HG03066 (cell line): Measurements from ENCODE around the gene SCO2.
"Not testable (repeated sequence)": the region's sequence is repeated elsewhere in the genome, so short reads cannot be mapped to it uniquely, and the experiment has no call there.

Source experiments
- ATAC-seq: cut with Tn5 transposase; IDR thresholded peaks from one replicate; pipeline ENCODE4 v1.9.1; 2021; ENCODE audit warnings: low read depth; ENCODE audit not compliant: unreplicated experiment

The SCO2 gene

GRCh38 chr22:50551160-50551752, 25.9 kb upstream of the SCO2 start:
- ATAC-seq: no peak

- ATAC-seq: no peak
Measured at GRCh38 chr22:50550395-50550794, 25.0 kb upstream of the SCO2 start.

- ATAC-seq: no peak
Measured at GRCh38 chr22:50548921-50549790, 23.8 kb upstream of the SCO2 start.

GRCh38 chr22:50548040-50548920, 22.9 kb upstream of the SCO2 start:
- no peak for ATAC-seq

DNA sequence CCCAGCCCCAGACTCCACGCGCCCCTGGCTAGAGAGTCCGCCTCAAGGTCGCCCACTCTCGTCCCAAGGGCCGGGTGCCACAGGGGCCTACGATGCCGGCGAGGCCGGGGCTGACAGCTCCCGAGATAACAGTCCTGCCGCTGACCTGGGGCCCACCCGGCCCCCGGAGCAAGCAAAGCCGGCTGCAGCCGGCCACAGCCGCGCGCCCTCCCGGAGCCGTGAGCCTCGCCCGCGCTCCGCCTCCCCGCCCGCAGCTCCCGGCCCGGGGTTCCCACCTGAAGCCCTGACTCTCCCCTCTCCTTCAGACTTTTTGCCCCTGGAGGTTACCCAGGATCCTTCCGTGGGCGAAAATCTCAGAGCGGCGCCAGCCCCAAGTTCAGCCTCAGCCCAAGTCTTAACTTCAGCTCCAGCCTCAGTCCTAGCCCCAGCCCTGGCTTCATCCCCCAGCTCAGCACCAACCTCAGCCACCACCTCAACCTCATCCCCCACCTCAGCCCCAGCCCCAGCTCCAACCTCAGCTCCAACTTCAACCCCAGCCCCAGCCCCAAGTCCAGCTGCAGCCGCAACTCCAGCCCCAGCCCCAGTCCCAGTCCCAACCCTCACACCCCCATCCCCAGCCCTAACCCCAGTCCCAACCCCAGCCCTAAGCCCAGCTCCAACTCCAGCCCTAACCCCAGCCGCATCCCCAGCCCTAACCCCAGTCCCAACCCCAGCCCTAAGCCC, 22.0 kb upstream of the SCO2 start:
- ATAC-seq: no peak

DNA sequence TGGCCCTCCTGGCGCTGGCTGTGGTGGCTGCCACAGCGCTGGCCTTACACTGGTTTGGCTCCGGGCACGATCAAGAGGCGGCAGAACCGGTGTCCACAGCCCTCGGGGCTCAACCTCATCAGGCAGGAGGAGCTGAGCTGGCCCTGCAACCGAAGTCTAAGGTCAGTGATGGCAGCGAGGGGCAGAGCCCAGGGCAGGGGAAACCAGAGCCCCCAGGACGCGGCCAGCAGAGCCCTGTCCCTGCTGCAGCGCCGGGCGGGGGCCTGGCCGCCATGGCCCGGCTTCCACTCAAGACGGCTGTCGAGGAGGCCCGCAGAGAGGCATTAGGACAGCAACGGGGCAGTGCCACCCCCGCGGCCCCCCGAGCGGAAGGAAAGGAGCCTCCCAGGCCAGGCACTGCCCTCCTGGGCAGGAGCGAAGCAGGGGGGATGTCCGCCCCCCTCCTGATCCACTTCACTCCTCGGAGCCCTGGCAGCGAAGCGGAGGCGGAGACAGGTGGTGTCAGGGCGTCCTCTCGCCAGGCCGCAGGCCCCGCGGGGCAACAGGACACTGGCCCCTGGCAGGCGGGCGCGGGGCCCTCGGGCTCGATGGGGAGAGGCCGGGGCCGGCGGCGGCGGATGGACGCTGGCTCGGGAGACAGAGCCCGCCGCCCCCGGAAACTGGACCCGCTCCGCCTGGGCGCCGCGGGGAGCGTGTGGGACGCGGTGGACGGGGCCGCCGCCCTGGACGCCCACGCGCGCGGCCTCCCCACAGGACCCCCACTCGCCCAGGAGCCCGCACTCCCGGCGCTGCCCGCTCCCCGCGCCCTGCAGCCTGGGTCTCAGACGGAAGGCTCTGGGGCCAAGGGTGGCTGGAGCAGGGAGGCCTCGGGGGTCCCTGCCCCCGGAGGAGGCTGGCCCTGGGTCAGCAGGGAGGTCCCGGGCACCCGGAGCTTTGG, 21.2 kb upstream of the SCO2 start:
- no peak for ATAC-seq

- no peak for ATAC-seq
Measured at GRCh38 chr22:50545522-50546325, 20.3 kb upstream of the SCO2 start, which contains the start of gene KLHDC7B. Gene KLHDC7B (plus strand): TSS chr22:50545899. CDS start chr22:50546244, 345 bp downstream.

- no peak for ATAC-seq
Measured at GRCh38 chr22:50544746-50545253, 19.4 kb upstream of the SCO2 start.

- ATAC-seq: no peak
Measured at GRCh38 chr22:50544078-50544745, 18.8 kb upstream of the SCO2 start.

DNA sequence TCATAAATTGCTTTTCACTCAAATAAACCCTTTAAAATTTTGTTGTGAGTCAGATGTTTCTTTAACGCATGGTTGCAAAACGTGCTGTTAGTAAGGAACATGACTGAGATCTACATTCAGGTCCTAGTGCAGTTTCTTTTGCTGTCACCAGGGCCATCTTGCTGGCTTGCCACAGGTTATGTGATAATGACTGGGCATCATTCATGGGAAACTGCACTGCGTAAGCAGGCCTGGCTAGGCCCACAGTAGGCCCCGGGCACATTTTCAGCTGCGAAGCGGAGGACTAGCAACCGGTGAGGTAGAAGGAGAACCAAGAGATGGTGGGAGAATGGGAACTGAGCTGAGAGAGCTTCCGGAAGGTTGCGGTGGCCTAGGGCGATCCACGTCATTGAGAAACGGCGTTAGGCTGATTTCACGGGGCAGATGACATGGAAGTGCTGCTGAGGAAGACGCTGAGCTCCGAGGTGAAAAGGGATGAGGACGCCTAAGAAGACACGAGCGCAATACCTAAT, 17.1 kb upstream of the SCO2 start:
- no peak for ATAC-seq

GRCh38 chr22:50541667-50542026, 16.2 kb upstream of the SCO2 start:
- ATAC-seq: not testable (repeated sequence)

DNA sequence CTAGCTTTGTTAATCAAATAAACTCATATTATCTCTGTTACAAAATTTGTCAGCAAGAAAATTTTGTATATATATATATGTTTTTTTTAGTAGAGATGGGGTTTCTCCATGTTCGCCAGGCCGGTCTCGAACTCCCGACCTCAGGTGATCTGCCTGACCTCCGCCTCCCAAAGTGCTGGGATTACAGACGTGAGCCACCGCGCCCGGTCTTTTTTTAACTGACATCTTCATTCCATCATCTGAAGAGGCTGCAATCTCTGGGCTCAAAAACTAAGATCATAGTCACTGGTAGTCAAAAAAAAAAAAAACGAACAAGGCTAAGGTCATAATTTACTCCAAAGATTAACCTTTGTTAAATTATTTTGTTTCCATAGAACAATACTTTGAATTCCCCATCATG, 15.0 kb upstream of the SCO2 start:
- no peak for ATAC-seq

- ATAC-seq: no peak
Measured at GRCh38 chr22:50537765-50538164, 12.4 kb upstream of the SCO2 start.

- ATAC-seq: no peak
Measured at GRCh38 chr22:50536226-50536625, 10.8 kb upstream of the SCO2 start.

DNA sequence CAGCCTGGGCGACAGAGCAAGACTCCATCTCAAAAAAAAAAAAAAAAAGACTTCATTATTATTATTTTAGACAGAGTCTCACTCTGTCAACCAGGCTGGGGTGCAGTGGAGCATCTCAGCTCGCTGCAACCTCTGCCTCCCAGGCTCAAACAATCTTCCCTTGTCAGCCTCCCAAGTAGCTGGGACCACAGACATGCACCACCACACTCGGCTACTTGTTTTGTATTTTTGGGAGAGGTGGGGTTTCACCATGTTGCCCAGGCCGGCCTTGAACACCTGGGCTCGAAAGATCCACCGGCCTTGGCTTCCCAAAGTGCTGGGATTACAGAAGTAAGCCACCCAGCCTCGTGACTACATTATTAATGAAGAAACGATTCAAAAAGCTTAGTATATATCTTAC, 9.7 kb upstream of the SCO2 start:
- ATAC-seq: no peak

- not testable (repeated sequence) for ATAC-seq
Measured at GRCh38 chr22:50533856-50534711, 8.7 kb upstream of the SCO2 start.
